Upper lobe of right lung (tissue), 1 donor: ENCODE data around the gene MAP3K5. TPM values are rescaled to one million over a fixed set of nuclear protein-coding genes. Genes with fewer than 3 reads are reported as not detected.

Source experiments
- ATAC-seq: fragments of 200-7000 bp; cut with Tn5 transposase; one replicate; pipeline ENCODE4 v1.9.1; 2020; ENCODE audit warnings: mild to moderate bottlenecking, moderate library complexity
- DNase-seq: peaks from one replicate; pipeline ENCODE4 v3.0.0-alpha.2; 2020
- H3K27ac ChIP-seq: fragments of 200-600 bp; one replicate; pipeline ENCODE4 v1.8.0; 2022
- H3K27me3 ChIP-seq: fragments of 200-600 bp; one replicate; pipeline ENCODE4 v1.8.0; 2022; ENCODE audit warnings: mild to moderate bottlenecking
- H3K36me3 ChIP-seq: fragments of 200-600 bp; one replicate; pipeline ENCODE4 v1.8.0; 2022
- H3K4me1 ChIP-seq: fragments of 200-600 bp; one replicate; pipeline ENCODE4 v1.8.0; 2022
- H3K4me3 ChIP-seq: fragments of 200-600 bp; one replicate; pipeline ENCODE4 v1.8.0; 2022; ENCODE audit warnings: mild to moderate bottlenecking
- H3K9me3 ChIP-seq: fragments of 200-600 bp; one replicate; pipeline ENCODE4 v1.8.0; 2022
- intact Hi-C: fragments of 100-400 bp; cut with DNase I; formaldehyde crosslinking; loops from one replicate; pipeline ENCODE4 v1.11.0; 2022
- total RNA-seq: library from RNA; stranded (reverse); fragmentation: NEBNext Ultra II Directional; extraction: Animal tissue kit (Norgen Biotek cat#: 25700); gene quantifications from one replicate; pipeline ENCODE4 v1.2.1, GENCODE V29; 2021
- TF ChIP-seq, protein P1 (sequence below): fragments of 200-600 bp; IDR thresholded peaks from one replicate; pipeline ENCODE4 v1.8.0; 2022; ENCODE audit warnings: antibody characterized with exemption
- donor health status: DM: no; HTN: yes; CAD: no; lungs with severe emphysema.

MAP3K5 gene
- total RNA-seq, 1 donor from 2014 or later, result 32.5 TPM

DNA sequence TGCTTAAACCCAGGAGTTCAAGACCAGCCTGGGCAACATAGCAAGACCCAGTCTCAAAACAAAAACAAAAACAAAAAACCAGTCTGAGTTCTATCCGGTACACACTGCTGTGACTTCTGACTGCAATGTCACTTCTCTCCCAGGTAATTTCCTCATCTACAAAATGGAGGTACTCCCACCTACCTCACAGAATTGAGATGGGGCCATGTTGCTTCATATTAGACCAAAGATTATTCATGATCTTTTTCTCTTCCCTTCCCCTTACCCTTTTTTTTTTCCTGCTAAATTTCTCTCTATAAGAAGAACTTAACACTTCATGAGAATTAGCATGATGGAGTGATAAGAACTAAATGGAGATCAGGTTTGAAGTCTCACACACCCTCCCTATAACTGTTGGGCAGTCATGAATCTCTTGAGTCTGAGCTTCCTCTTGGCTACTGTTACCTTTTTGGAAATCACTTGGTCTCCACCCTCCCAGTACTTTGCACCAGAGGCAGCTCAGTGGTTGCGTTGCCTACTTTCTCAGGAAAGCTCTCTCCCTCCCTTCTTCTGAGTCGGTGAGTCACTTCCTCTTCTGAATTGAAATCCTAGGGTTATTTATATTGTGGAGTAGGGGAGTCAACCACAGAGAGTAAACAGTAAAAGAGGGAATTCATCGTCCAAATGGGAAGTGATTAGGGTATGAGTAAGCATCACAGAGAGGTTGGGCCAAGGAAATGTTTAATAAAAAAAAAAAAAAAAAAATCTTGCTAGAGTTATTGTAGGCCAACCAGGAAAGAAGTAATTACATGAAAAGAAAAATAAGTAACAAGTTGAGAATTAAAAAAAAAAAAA, 182.2 kb downstream of the MAP3K5 start:
- H3K4me3 ChIP-seq, result no peak overlapping the region
- ATAC-seq, result peak; percentile 96
- TF ChIP-seq, protein P1, sequence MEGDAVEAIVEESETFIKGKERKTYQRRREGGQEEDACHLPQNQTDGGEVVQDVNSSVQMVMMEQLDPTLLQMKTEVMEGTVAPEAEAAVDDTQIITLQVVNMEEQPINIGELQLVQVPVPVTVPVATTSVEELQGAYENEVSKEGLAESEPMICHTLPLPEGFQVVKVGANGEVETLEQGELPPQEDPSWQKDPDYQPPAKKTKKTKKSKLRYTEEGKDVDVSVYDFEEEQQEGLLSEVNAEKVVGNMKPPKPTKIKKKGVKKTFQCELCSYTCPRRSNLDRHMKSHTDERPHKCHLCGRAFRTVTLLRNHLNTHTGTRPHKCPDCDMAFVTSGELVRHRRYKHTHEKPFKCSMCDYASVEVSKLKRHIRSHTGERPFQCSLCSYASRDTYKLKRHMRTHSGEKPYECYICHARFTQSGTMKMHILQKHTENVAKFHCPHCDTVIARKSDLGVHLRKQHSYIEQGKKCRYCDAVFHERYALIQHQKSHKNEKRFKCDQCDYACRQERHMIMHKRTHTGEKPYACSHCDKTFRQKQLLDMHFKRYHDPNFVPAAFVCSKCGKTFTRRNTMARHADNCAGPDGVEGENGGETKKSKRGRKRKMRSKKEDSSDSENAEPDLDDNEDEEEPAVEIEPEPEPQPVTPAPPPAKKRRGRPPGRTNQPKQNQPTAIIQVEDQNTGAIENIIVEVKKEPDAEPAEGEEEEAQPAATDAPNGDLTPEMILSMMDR, result no peak
- peak overlapping the region; percentile 61 for H3K27ac ChIP-seq
- DNase-seq, result no peak
- peaks cover 19% of the 10 kb centered on the region for H3K36me3 ChIP-seq
- H3K9me3 ChIP-seq, result no peaks in the 10 kb centered on the region
- no peaks in the 10 kb centered on the region for H3K27me3 ChIP-seq
- intact Hi-C loops, result no loop called here
- peaks cover 22% of the 10 kb centered on the region for H3K4me1 ChIP-seq

DNA sequence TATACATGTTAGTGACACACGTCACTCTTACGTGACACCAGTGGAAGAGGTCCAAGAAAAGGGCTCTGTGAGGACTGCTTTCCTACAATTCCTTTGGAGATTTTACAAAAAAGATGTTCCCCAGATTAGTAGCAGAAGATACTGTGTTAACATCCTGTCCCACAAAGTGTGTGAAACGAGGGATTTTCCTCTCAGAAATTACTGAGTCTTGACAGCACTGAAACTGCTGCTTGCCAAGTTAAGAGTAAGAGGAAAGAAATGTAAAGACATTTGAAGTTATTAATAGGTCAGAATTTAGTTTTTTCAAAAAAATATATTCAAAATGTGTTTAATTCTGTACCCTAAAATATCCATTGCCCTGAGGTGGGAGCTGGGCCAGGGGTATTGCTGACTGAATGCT, 183.3 kb downstream of the MAP3K5 start:
- TF ChIP-seq, protein P1, result no peak
- no peak overlapping the region for H3K4me3 ChIP-seq
- H3K4me1 ChIP-seq, result peaks cover 22% of the 10 kb centered on the region
- no peaks in the 10 kb centered on the region for H3K9me3 ChIP-seq
- ATAC-seq, result no peak
- no peaks in the 10 kb centered on the region for H3K27me3 ChIP-seq
- no peak for DNase-seq
- intact Hi-C loops, result no loop called here
- H3K36me3 ChIP-seq, result peaks cover 25% of the 10 kb centered on the region
- H3K27ac ChIP-seq, result peak overlapping the region; percentile 61

DNA sequence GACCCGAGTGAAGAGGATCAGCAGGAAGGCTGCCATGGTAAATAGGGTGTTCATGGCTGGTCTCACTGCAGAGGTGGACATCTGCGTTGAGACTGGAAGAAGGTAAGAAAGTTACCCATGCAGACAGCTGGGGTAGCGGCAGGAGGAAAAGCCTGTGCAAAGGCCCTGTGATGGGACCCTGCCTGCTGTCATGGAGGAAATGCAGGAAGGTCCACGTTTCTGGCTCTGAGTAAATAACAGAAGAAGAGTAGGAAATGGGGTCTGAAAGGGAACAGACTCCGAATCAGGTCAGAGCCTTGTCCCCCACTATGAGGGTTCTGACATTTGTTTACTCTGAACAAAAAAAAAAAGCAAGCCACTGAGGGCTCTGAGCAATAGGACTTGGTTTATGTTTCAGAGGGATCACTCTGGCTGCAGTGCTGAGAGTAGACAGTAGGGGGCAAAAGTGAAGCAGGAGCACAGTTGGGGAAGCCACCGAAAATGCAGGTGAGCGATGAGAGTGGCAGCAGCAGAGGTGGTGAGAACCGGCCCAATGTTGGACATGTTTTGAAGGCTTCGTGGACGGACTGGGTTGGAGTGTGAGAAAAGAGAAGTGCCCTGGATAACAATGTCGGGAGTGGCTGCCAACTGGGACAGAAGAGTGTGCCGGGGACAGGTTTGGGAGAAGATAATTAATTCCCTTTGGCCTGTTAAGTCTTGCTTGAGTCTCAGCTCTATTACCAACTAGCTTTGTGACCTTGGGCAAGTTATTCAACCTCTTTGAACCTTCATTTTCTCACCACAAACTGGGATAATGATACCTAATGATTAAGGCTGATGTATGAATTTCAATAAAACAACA, 184.1 kb downstream of the MAP3K5 start:
- H3K4me1 ChIP-seq, result peaks cover 22% of the 10 kb centered on the region
- H3K27me3 ChIP-seq, result no peaks in the 10 kb centered on the region
- H3K4me3 ChIP-seq, result no peak overlapping the region
- DNase-seq (peak; percentile 70), ATAC-seq (peak; percentile 87)
- intact Hi-C loops, result no loop called here
- peaks cover 27% of the 10 kb centered on the region for H3K36me3 ChIP-seq
- TF ChIP-seq, protein P1, result peak; percentile 72
- no peak overlapping the region for H3K27ac ChIP-seq
- H3K9me3 ChIP-seq, result no peaks in the 10 kb centered on the region

DNA sequence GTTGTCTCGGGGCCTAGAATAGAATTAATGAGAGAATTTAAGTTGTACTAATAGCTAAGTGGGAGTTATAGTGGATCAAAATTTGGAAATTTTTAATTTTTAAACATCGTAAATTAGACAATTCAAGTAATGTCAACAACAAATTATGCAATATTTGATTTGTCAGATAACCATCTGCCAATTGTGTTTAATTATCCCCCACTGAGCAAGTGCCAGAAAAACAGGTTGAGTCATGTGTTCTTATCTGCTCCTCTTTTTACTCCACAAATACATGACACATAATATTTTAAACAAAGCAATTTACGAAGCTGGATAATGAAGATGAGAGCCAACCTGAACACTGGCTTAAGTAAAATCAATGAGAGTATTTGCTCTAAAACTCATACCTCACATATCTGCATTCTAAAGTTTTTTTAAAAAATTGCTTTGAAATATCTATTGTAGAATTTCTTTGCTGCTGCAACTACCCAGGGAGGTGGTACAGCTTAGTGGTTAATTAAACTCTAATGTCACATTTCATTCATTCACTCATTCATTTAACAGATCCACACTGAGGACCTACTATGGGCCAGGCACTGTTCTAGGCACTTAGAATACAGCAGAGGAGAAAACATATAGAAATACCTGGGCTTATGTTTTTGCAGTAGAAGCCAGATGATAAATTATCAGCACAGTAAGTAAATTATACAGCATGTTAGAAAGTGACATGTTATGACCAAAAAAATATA, 184.9 kb downstream of the MAP3K5 start:
- Histone ChIP-seq H3K4me1 (peaks cover 22% of the 10 kb centered on the region), H3K36me3 (peaks cover 24% of the 10 kb centered on the region), H3K27ac (no peak overlapping the region), H3K27me3 (no peaks in the 10 kb centered on the region), H3K4me3 (no peak overlapping the region), H3K9me3 (no peaks in the 10 kb centered on the region)
- TF ChIP-seq, protein P1, result no peak
- DNase-seq (no peak), ATAC-seq (no peak)
- intact Hi-C loops, result no loop called here

DNA sequence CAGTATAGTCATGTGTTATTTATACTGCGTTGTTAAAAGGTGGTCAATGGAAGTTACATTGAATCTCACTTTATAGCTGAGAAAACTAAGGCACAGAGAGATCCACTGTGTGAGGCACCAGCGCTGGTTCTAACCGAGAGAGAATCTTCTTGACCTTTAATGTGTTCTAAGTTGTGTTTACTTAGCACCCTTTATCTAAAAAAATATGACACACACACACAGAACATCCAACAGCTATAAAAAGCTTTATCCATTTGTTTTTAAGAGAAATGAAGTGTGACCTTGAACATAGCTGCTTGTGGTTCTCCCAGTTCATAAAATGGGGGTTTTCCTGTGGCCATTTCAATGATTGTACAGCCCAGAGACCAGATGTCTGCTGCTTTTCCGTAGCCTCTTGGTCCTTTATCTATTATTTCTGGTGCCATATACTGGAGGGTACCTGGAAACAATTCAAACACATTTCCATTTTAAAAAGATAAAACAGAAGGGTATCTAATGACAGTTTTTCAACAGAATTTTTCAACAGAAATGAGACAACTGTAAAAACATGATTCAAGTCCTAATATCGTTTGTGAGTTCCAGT, 187.3 kb downstream of the MAP3K5 start:
- ATAC-seq, result no peak
- Histone ChIP-seq H3K9me3 (no peaks in the 10 kb centered on the region), H3K27me3 (no peaks in the 10 kb centered on the region), H3K27ac (no peak overlapping the region), H3K4me1 (peaks cover 12% of the 10 kb centered on the region), H3K36me3 (peaks cover 32% of the 10 kb centered on the region), H3K4me3 (no peak overlapping the region)
- intact Hi-C loops, result no loop called here
- TF ChIP-seq, protein P1, result no peak
- no peak for DNase-seq
